ENCODE data around the gene HSPA2. TPM values are rescaled to one million over a fixed set of nuclear protein-coding genes. Genes with fewer than 3 reads are reported as not detected.

Gene HSPA2
- total RNA-seq, 1 experiment from 2014 or later = 16.5 TPM

DNA sequence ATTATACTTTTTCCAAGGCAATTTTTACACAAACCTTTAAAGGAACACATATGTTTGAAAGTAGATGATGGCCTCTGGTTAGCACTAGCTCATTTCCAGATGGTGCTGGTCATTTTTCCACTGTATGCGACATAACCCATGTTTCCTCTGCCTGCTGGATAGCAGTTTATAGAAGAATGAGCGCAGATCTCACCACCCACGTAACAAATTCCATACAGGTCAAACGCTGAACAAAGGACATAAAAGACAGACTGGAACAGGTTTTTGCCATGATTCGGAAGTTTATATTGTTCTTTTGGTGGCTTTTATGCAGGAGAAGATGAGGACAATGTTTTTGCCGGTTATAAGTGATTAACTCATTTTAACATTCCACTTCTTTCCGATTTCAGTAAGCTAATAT is 39.9 kb downstream of the HSPA2 start:
- POLR2A ChIA-PET (ENCODE audit: unreplicated experiment) = no interaction called here
- BruUV-seq (replicated peaks) = no TSS peak
- intact Hi-C loops (cut with micrococcal nuclease) = no loop called here
- Histone ChIP-seq H4K20me1 (ENCODE audit: low read length) (no peaks in the 10 kb centered on the region), H3K9ac (ENCODE audit: low read length) (no peak overlapping the region), H3K4me2 (ENCODE audit: low read length) (no peak overlapping the region), H3K4me1 (ENCODE audit: insufficient read depth, low read length) (no peaks in the 10 kb centered on the region), H3K27ac (ENCODE audit: low read length) (no peak overlapping the region), H3F3A (ENCODE audit: low read length, unreplicated experiment) (no peaks in the 10 kb centered on the region), H3K79me2 (ENCODE audit: low read length) (no peaks in the 10 kb centered on the region), H3K9me2 (replicated peaks; ENCODE audit: low read length) (no peaks in the 10 kb centered on the region), H3K9me3 (ENCODE audit: low read length) (no peaks in the 10 kb centered on the region), H2AFZ (ENCODE audit: low read length) (no peak overlapping the region), H3K36me3 (ENCODE audit: low read depth, low read length) (no peaks in the 10 kb centered on the region), H3K4me3 (ENCODE audit: low read length) (no peak overlapping the region), H3K27me3 (ENCODE audit: low read length) (no peaks in the 10 kb centered on the region)
- ATAC-seq (no peak), DNase-seq (no peak)
- CTCF ChIA-PET = interaction anchor here (0.7 kb wide), 1 partner anchor 16 kb away, joined by 3 read pairs; no protein-coding TSS in a partner anchor
- no peak for TF ChIP-seq EZH2phosphoT487 (IDR thresholded peaks at IDR 0.05; ENCODE audit: borderline replicate concordance, low read length)
- TF ChIP-seq EZH2 (IDR thresholded peaks at IDR 0.05; ENCODE audit: low read length, unreplicated experiment) = no peak
- TF ChIP-seq, protein P1, sequence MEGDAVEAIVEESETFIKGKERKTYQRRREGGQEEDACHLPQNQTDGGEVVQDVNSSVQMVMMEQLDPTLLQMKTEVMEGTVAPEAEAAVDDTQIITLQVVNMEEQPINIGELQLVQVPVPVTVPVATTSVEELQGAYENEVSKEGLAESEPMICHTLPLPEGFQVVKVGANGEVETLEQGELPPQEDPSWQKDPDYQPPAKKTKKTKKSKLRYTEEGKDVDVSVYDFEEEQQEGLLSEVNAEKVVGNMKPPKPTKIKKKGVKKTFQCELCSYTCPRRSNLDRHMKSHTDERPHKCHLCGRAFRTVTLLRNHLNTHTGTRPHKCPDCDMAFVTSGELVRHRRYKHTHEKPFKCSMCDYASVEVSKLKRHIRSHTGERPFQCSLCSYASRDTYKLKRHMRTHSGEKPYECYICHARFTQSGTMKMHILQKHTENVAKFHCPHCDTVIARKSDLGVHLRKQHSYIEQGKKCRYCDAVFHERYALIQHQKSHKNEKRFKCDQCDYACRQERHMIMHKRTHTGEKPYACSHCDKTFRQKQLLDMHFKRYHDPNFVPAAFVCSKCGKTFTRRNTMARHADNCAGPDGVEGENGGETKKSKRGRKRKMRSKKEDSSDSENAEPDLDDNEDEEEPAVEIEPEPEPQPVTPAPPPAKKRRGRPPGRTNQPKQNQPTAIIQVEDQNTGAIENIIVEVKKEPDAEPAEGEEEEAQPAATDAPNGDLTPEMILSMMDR (conservative IDR thresholded peaks at IDR 0.05; ENCODE audit: low read depth, low read length) = no peak

DNA sequence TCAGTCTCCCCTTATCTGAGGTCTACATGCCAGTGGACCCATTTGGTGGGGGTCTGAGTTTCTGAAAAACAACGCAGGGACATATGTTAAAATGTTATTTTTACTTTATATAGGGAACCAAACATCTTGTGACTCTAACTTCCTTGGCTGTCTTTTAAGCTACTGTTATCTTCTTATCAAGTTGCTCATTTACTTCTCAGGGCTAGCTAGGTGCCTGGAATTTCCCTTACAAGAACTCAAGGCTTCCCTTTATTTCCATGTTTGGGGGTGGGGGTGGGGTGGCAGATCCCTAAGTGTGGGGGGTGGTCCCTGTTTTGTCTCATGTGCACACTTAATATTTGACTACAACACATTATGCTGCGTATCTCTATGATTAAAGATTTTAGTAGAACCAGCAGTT is 40.8 kb downstream of the HSPA2 start:
- H3K4me3 ChIP-seq (ENCODE audit: low read length) = no peak overlapping the region
- CTCF ChIA-PET = no interaction called here
- no peak overlapping the region for H3K9ac ChIP-seq (ENCODE audit: low read length)
- DNase-seq (no peak), ATAC-seq (no peak)
- H3F3A ChIP-seq (ENCODE audit: low read length, unreplicated experiment) = no peaks in the 10 kb centered on the region
- no peaks in the 10 kb centered on the region for H3K9me3 ChIP-seq (ENCODE audit: low read length)
- no peak overlapping the region for H2AFZ ChIP-seq (ENCODE audit: low read length)
- intact Hi-C loops (cut with micrococcal nuclease) = no loop called here
- H3K36me3 ChIP-seq (ENCODE audit: low read depth, low read length) = no peaks in the 10 kb centered on the region
- H3K4me2 ChIP-seq (ENCODE audit: low read length) = no peak overlapping the region
- H3K79me2 ChIP-seq (ENCODE audit: low read length) = no peaks in the 10 kb centered on the region
- TF ChIP-seq, protein P1 (conservative IDR thresholded peaks at IDR 0.05; ENCODE audit: low read depth, low read length) = no peak
- TF ChIP-seq EZH2phosphoT487 (IDR thresholded peaks at IDR 0.05; ENCODE audit: borderline replicate concordance, low read length) (no peak), EZH2 (IDR thresholded peaks at IDR 0.05; ENCODE audit: low read length, unreplicated experiment) (no peak)
- H3K27me3 ChIP-seq (ENCODE audit: low read length) = no peaks in the 10 kb centered on the region
- no TSS peak for BruUV-seq (replicated peaks)
- H3K27ac ChIP-seq (ENCODE audit: low read length) = no peak overlapping the region
- no peaks in the 10 kb centered on the region for H3K9me2 ChIP-seq (replicated peaks; ENCODE audit: low read length)
- POLR2A ChIA-PET (ENCODE audit: unreplicated experiment) = no interaction called here
- no peaks in the 10 kb centered on the region for H3K4me1 ChIP-seq (ENCODE audit: insufficient read depth, low read length)
- no peaks in the 10 kb centered on the region for H4K20me1 ChIP-seq (ENCODE audit: low read length)

DNA sequence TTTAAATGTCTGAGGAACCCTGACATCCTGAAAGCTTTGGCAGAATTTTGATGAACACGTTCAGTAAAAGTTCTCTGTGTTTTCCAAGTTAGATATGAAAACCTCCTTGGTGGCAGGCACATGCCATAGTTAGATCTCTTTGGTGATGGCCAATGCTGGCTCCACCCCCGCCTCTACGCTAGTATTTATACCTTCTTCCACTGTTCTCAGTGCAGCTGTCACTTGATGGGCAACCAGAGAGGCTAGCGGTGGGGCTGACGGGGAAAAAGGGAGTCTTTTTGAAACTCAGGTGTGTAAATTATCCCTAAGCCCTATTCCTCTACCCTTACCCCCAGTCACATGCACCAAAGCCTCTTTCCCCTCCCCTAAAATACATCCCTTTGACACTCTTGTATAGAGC is 41.3 kb downstream of the HSPA2 start:
- ChIA-PET CTCF (no interaction called here), POLR2A (ENCODE audit: unreplicated experiment) (no interaction called here)
- H3K27me3 ChIP-seq (ENCODE audit: low read length) = no peaks in the 10 kb centered on the region
- no peaks in the 10 kb centered on the region for H4K20me1 ChIP-seq (ENCODE audit: low read length)
- intact Hi-C loops (cut with micrococcal nuclease) = no loop called here
- no peak overlapping the region for H3K9ac ChIP-seq (ENCODE audit: low read length)
- no peaks in the 10 kb centered on the region for H3K4me1 ChIP-seq (ENCODE audit: insufficient read depth, low read length)
- no peaks in the 10 kb centered on the region for H3K9me2 ChIP-seq (replicated peaks; ENCODE audit: low read length)
- ATAC-seq (no peak), DNase-seq (no peak)
- H3K9me3 ChIP-seq (ENCODE audit: low read length) = no peaks in the 10 kb centered on the region
- no peak overlapping the region for H3K4me3 ChIP-seq (ENCODE audit: low read length)
- H3F3A ChIP-seq (ENCODE audit: low read length, unreplicated experiment) = no peaks in the 10 kb centered on the region
- TF ChIP-seq EZH2phosphoT487 (IDR thresholded peaks at IDR 0.05; ENCODE audit: borderline replicate concordance, low read length) (no peak), EZH2 (IDR thresholded peaks at IDR 0.05; ENCODE audit: low read length, unreplicated experiment) (no peak)
- TF ChIP-seq, protein P1 (conservative IDR thresholded peaks at IDR 0.05; ENCODE audit: low read depth, low read length) = no peak
- H2AFZ ChIP-seq (ENCODE audit: low read length) = no peak overlapping the region
- no peaks in the 10 kb centered on the region for H3K79me2 ChIP-seq (ENCODE audit: low read length)
- H3K27ac ChIP-seq (ENCODE audit: low read length) = no peak overlapping the region
- no peaks in the 10 kb centered on the region for H3K36me3 ChIP-seq (ENCODE audit: low read depth, low read length)
- H3K4me2 ChIP-seq (ENCODE audit: low read length) = no peak overlapping the region
- BruUV-seq (replicated peaks) = no TSS peak

All from PC-3 (cell line).